22Rv1 (cell line): ENCODE data around the gene PCYT2.

Experiments used
- H3K27ac ChIP-seq: fragments of 450-650 bp; 2 replicates; pipeline ENCODE4 v1.5.1; 2017
- ZFX ChIP-seq: fragments of 450-650 bp; IDR thresholded peaks from 2 replicates; pipeline ENCODE4 v1.6.1; 2017; ENCODE audit warnings: antibody characterized with exemption, borderline replicate concordance
- TF ChIP-seq, protein P1 (sequence below): fragments of 450-650 bp; IDR thresholded peaks from 2 replicates; pipeline ENCODE4 v1.5.1; 2017; ENCODE audit warnings: mild to moderate bottlenecking

Gene PCYT2

DNA sequence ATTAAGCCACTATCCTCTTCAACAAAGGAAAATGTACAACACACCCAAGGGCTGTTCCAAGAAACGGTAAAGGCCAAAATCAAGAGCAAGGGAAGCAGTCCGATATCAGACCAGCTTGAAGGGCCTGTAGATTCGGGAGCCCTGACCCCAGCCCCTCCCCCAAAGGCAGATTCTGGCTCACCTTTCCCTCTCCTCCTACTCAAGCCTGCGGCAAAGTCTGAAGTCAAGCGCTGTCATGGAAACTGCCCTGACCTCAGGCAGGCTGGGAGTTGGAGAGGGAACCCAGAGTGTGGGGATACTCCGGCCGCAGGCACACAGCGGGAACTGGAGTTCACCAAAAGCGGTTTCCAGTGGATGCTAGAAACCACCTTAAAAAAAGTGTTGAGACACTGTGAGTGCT lies 21.6 kb downstream of the PCYT2 start:
- H3K27ac ChIP-seq = peak overlapping the region; percentile 96

GRCh38 chr17:81888988-81889595 lies 22.1 kb downstream of the PCYT2 start:
- TF ChIP-seq ZFX = no peak
- peak overlapping the region; percentile 96; the same call in 1 of the 2 replicates for H3K27ac ChIP-seq

More for the DNA sequence above, 21.6 kb downstream of the PCYT2 start:
- TF ChIP-seq, protein P1, sequence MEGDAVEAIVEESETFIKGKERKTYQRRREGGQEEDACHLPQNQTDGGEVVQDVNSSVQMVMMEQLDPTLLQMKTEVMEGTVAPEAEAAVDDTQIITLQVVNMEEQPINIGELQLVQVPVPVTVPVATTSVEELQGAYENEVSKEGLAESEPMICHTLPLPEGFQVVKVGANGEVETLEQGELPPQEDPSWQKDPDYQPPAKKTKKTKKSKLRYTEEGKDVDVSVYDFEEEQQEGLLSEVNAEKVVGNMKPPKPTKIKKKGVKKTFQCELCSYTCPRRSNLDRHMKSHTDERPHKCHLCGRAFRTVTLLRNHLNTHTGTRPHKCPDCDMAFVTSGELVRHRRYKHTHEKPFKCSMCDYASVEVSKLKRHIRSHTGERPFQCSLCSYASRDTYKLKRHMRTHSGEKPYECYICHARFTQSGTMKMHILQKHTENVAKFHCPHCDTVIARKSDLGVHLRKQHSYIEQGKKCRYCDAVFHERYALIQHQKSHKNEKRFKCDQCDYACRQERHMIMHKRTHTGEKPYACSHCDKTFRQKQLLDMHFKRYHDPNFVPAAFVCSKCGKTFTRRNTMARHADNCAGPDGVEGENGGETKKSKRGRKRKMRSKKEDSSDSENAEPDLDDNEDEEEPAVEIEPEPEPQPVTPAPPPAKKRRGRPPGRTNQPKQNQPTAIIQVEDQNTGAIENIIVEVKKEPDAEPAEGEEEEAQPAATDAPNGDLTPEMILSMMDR = no peak
- TF ChIP-seq ZFX = no peak

DNA sequence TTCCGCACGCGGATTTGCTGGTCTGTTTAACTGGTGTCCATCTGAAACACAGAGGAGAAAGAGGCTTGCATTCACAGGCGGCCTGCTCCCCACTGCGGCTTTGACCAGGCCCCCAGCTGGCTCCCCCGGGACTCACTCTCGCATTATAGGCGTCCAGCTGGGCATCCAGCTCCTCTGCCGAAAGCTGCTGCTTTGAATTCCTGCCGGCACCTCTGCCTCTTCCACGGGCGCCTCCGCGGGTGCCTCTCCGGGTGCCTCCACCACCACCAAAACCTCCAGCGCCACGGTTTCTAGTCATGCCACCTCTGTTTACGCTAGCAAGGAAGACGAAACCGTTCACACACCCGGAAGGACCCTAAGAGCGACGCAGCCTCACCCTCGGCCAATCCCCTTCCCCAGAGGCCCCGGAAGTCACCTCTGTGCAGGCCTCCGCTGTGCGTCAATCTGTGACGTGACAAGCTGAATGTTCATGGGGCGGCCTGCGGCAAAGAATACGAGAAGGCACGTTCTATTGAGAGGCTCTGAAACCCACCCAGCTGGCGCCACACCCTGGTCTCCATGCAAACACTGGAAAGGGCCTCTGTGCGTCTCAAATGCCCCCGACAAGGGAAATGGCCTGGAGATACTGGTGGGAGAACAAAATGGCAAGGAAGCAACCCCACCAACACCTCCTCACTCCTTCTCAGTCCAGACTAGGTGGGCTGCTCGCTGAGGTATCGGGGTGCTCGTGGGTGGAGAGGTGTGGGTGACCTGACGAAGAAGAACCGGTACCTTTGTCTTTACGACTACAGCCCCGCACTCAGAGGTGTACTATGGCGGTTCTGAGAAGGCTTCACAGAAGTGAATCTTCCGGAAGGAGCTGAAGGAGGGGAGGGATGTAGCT lies 22.9 kb downstream of the PCYT2 start:
- H3K27ac ChIP-seq = no peak overlapping the region; the same call in 1 of the 2 replicates
- no peak for TF ChIP-seq ZFX
- TF ChIP-seq, protein P1 = no peak

GRCh38 chr17:81885869-81886548 lies 25.2 kb downstream of the PCYT2 start:
- H3K27ac ChIP-seq = no peak overlapping the region

DNA sequence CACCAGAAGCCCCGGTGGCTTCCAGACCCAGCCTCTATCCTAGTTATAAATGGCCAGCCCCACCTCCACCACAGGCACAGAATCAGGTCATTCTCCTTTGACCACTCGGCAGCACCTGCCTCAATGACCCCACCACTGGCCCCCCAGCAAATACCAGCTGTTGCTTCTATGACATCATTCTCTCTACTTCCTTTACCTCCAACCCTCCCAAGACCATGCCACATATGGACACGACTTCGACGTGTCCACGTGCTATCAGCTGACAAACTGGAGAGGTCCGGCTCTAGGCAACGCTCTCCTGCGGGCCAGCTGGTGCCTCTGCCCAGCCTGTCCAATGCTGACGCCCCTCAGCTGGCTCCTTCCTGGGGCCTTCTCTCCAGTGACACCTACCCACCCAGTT lies 25.7 kb downstream of the PCYT2 start:
- H3K27ac ChIP-seq = no peak overlapping the region
- no peak for TF ChIP-seq ZFX
- TF ChIP-seq, protein P1 = no peak

More at GRCh38 chr17:81885869-81886548, 25.2 kb downstream of the PCYT2 start:
- TF ChIP-seq, protein P1 = no peak
- no peak for TF ChIP-seq ZFX

DNA sequence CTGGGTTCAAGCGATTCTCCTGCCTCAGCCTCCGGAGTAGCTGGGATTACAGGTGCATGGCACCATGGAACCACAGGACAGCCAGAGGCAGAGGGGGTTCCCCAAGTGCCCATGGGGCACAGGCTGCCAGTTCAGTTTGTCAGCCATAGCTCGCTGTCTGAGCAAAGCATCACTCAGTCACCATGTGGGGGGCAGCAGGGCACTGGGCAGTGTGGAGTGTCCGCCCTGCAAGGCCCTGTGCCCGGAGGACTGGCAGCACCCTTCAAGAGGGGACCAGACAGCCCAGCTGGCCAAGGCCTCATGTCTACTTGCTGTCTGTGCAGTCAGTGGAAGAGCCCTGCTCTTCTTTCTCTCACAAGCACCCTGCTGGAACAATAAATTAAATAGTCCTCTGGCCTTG lies 26.2 kb downstream of the PCYT2 start:
- TF ChIP-seq, protein P1 = no peak
- TF ChIP-seq ZFX = no peak
- no peak overlapping the region; the same call in 1 of the 2 replicates for H3K27ac ChIP-seq

GRCh38 chr17:81884520-81884919 lies 26.7 kb downstream of the PCYT2 start:
- TF ChIP-seq ZFX = no peak

DNA sequence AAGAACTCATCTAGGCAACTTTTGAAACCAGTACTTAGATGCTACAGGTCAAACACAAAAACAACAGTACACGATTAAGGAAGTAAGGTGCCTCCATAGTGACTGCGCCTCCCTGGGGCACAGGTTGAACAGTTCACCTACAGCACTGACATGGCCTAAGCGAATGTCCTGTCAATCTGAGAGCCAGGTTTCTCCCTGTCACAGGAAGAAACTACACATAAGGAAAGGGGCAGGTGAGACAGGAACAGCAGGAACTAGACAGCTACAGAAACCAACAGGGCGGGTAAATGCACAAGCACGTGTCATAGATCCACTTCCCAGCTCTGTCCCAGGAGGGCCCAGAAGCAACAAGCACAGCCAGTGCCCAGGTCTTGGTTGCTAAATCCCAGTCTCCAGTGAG lies 32.1 kb downstream of the PCYT2 start:
- TF ChIP-seq ZFX = no peak
- TF ChIP-seq, protein P1 = no peak
- no peak overlapping the region for H3K27ac ChIP-seq

More at GRCh38 chr17:81884520-81884919, 26.7 kb downstream of the PCYT2 start:
- no peak overlapping the region; the same call in 1 of the 2 replicates for H3K27ac ChIP-seq
